GM12891 (cell line): ENCODE measurements around the gene THADA.

Experiments used
- POLR2AphosphoS5 ChIP-seq: IDR thresholded peaks from 2 replicates; pipeline ENCODE4 v1.6.1; 2011; ENCODE audit warnings: low read depth, low read length, control low read depth
- TAF1 ChIP-seq: IDR thresholded peaks from 2 replicates; pipeline ENCODE4 v1.6.1; 2011; ENCODE audit warnings: low read depth, low read length, control low read depth

GRCh38 chr2:43215673-43216255 lies 380.1 kb downstream of the THADA start:
- TF ChIP-seq TAF1 (no peak), POLR2AphosphoS5 (no peak)
